UCSD-AML1 (cell line): ENCODE measurements around the gene PARP1.
"Not testable (repeated sequence)": the region's sequence is repeated elsewhere in the genome, so short reads cannot be mapped to it uniquely, and the experiment has no call there.

Experiments used
- DNase-seq: peaks from one replicate; lab custom pipeline; 2025; ENCODE audit not compliant: unreplicated experiment; lab: John Stamatoyannopoulos, UW

PARP1 gene

GRCh38 chr1:226407497-226408284, at the start of gene PARP1:
TSS of gene PARP1 (minus strand) at chr1:226408093. CDS start at chr1:226407929, 164 bp downstream.
- peak; percentile 92 for DNase-seq

DNA sequence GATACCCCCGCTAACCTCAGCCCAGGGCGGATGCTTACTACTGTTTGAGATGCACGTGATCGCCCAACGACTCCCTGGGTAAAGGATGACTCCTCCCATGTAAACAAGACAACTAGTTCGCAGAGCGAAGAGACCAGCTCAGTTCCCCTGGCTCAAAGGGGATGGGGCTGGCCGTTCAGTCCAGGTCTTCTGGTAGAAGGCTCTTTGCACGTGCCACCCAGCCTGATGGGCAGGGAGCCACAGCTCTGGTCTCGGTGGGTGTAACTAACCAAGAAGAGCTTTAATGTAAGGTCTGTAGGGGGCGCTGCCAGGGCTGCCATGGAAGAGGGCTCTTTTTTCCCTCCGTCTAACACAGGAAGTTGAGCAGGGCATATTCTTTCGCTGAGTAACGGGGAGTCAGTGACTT, 49.4 kb upstream of the PARP1 start:
- peak; percentile 23 for DNase-seq

DNA sequence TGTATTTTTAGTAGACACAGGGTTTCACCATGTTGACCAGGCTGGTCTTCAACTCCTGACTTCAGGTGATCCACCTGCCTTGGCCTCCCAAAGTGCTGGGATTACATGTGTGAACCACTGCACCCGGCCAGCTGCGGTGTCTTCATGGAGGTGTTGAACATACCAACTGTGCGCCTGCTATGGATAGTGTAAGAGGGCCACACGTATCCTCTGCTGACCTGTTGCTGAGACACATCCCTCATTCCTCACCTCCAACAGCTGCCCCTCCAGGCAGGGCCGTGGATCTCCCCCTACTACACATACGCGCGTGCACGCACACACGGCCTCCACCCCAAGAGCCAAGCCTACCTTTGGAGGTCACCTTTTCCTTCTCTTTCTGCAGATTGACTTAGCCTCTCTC, 48.0 kb upstream of the PARP1 start:
- DNase-seq, result no peak

- DNase-seq, result no peak
Measured at GRCh38 chr1:226454349-226454748, 46.5 kb upstream of the PARP1 start.

DNA sequence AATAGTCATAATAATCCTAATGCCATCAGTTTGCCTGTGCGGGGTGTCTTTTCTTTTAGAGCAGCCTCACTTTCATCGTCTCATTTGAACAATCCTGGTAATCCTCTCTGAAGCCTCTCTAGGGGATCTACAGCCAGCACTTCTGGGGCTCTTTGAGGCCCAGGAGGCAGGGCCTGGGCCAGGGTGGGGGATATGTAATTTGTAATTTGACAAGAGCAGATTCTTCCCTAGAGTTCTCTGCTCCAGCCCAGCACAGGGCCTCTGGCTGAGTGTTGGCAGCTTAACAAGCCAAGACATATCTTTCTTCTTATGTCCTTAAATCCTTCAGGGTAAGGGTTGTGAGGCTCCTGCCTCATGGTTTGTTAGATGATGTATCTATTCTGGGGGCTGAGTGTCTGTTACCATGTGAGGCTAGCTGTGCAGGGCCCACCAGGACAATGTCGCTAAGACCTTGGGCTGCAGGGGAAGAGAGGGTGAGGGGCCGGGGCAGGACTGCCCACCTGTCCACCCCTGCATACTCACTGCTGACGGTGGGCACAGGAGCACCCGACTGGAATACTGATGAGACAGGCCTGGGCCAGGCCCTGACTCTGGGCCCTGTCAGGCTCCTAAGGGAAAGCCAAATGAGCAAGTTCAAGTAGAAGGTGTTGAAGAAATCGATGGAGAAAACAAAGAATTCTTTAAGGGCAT, 45.3 kb upstream of the PARP1 start:
- DNase-seq, result no peak

- DNase-seq, result no peak
Measured at GRCh38 chr1:226450688-226451087, 42.8 kb upstream of the PARP1 start.

DNA sequence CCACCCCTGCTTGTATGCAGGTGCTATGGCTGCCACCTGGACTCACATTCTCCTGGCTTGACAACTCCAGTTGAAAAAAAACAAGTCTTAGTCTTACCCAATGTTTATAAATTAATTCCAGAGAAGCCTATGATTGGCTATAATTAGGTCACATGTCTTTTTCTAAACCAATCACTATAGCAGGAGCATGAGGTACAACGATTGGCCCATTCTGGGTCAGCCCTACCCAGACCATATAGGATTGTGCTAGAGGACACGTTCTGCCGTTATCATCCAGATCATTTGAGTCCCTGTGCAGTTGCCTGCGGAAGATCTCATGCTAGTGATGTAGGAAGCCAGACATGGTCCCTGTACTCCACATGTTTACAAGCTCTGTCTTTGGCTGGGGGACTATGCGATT, 41.9 kb upstream of the PARP1 start:
- DNase-seq, result no peak

GRCh38 chr1:226447932-226448665, 40.2 kb upstream of the PARP1 start:
- no peak for DNase-seq

DNA sequence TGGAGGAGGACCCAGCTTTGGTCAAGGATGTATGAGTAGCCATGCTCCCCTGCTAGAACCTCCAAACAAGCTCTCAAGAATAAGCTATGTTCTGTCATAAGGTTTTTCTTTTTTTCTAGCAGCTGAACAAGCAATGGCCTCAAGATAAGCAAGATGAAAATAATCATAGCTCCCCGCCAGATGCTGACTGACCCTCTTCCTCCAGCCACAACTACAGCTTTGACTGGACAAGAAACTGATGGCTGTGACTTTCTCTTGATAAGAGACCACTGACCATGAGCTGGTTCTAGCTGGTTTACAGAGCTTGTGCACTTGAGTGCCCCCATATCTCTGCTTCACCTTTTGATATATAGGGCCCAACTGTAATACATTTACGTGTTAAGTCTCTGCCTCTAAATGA, 38.2 kb upstream of the PARP1 start:
- DNase-seq, result no peak

DNA sequence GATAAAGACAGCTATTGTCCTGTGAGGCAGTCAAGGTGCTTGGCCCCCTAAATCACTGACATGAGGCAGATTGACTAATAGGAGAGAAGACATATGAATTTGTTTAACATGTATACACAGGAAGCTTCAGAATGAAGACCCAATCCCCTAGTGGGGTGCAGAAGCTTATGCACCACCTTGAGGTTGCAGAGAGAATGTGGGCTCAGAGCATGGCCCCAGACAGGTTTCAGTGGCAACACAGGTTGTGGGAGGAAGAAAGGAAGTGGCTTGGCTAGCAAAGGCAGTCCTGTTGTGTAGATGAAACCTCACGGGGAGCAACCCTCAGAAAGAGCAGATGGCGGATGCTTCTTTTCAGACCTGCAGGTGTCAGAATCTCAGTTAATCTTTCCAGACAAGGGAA, 37.0 kb upstream of the PARP1 start:
- no peak for DNase-seq

DNA sequence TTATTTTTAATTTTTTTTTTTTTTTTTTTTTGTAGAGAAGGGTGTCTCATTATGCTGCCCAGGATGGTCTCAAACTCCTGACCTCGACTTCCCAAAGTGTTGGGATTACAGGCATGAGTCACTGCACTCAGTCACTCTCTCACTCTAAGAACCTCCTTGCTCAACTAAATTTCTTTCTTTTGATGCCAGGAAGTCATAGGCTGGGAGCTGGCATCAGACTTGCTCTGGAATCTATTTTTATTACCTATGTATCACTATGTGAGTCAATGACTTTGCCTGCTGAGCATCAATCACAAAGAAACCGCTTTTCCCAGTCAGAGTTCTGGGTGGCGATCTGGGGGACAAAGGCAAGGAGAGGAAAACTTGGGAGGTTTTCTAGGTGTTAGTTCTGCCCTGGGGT, 35.5 kb upstream of the PARP1 start:
- DNase-seq, result no peak

- no peak for DNase-seq
Measured at GRCh38 chr1:226443033-226443432, 35.1 kb upstream of the PARP1 start.

- no peak for DNase-seq
Measured at GRCh38 chr1:226441629-226442028, 33.7 kb upstream of the PARP1 start.

GRCh38 chr1:226440512-226440911, 32.6 kb upstream of the PARP1 start:
- DNase-seq, result no peak

GRCh38 chr1:226438007-226438406, 30.1 kb upstream of the PARP1 start:
- DNase-seq, result no peak

- no peak for DNase-seq
Measured at GRCh38 chr1:226436855-226437491, 29.1 kb upstream of the PARP1 start.

DNA sequence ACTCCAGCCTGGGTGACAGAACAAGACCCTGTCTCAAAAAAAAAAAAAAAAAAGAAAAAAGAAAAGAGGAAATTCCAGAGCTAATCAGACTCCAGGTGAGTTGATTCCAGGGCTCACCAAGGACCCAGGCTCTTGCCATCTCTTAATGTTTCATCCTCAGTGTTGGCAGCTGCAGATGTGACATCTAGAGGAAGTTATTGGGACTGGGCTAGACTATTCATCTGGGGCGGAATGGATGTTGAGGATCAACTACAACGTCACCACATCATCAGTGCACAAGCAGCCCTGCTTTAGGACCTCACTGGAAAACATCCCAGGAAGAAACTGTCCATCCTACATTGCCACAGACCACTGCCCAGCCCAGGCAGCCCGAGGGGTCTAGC, 28.6 kb upstream of the PARP1 start:
- DNase-seq, result no peak

DNA sequence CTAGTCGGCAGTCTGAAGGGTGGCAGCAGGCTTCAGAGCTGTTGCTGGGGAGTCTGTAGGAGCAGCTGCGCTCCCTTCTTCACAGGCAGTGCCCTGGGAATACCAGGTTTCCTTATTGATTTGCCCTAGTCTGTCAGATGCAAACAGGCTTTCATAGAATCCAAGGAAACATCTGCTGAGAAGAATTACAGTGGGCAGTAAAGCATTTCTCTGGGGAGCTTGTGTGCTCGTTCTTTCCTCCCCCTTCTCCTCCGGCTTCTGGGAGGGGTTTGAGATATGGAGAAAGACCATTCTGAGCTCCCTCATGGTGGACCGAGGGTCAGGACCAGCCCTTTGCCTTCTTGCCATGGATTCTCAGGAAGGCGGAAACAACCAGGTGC, 25.4 kb upstream of the PARP1 start:
- DNase-seq, result no peak

DNA sequence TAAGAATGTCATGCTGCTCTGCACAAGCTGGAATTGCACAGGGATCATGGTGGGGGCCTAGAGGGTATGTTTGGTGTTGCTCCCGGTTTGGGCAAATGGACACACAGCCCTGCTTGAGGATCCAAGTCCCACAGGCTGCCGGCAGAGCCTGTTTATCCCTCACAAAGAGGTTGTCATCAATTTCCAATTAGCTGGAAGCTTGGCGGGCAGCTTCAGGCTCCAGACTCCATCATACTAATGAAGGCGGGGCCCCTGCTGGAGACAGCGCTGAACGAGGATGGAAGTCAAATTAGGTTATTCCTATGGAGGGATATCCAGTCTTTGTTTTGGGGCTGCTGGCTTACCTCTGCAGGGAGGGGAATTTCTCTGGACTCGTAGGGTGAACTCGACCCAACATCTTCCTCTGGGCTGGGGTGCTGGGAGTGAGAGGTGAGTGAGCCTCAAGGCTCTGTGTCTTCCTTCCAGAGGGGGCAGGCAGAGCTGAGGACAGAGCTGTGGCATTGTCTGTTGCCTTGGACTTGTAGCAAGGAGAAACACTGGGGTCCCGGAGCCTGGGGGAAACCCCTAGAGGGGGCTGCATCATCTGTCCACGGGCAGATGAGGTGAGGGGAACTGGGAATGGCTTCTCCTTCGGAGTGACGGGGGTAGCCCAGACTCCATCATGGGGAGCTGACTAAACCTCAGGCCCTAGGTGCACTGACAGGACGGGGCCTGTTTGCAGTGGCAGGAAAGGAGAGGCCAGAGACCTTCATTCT, 24.9 kb upstream of the PARP1 start:
- no peak for DNase-seq

GRCh38 chr1:226431898-226432297, 24.0 kb upstream of the PARP1 start:
- not testable (repeated sequence) for DNase-seq
